Right lobe of liver (tissue), 6 donors: Measurements from ENCODE around the gene GLDN. TPM values are rescaled to one million over a fixed set of nuclear protein-coding genes. Genes with fewer than 3 reads are reported as not detected.

Experiments used
- ATAC-seq, 4 donors: fragments of 200-7000 bp; cut with Tn5 transposase; one replicate each; pipeline ENCODE4 v1.9.1; 2020; ENCODE audit warnings: mild to moderate bottlenecking in 4 of 4, moderate library complexity in 4 of 4
- DNase-seq, 3 donors: peaks; one replicate each; pipeline ENCODE4 v3.0.0-alpha.2; 2020
- H3K27ac ChIP-seq, 3 donors: fragments of 200-600 bp; one replicate each; pipeline ENCODE4 v1.8.0; 2022
- H3K27me3 ChIP-seq, 2 donors: fragments of 200-600 bp; one replicate each; pipeline ENCODE4 v1.8.0; 2022
- H3K36me3 ChIP-seq, 4 donors: fragments of 200-600 bp; sonication (generic) in 1 of 4; one replicate each; pipeline versions ENCODE4 v1.5.1 to v1.8.0; 2017 to 2022; ENCODE audit warnings: control low read depth in 1 of 4
- H3K4me1 ChIP-seq, 4 donors: fragments of 200-600 bp; sonication (generic) in 1 of 4; one replicate each; pipeline versions ENCODE4 v1.5.1 to v1.8.0; 2017 to 2022; ENCODE audit warnings: control low read depth in 1 of 4
- H3K4me3 ChIP-seq, 3 donors: fragments of 200-600 bp; one replicate each; pipeline ENCODE4 v1.8.0; 2022
- H3K9me3 ChIP-seq, 4 donors: fragments of 200-600 bp; sonication (generic) in 1 of 4; one replicate each; pipeline versions ENCODE4 v1.5.1 to v1.8.0; 2017 to 2022; ENCODE audit warnings: control low read depth in 1 of 4
- POLR2A ChIP-seq: fragments of 450-650 bp; IDR thresholded peaks from one replicate; pipeline ENCODE4 v1.6.1; 2017; ENCODE audit warnings: antibody characterized with exemption, mild to moderate bottlenecking
- WGBS: methylation state at CpG from one replicate; pipeline ENCODE4 v1.1.6; 2018; ENCODE audit warnings: low coverage, low lambda C conversion rate; ENCODE audit not compliant: insufficient coverage; ENCODE audit errors: missing lambda C conversion rate; 5-methylcytosine and 5-hydroxymethylcytosine counted together
- intact Hi-C, 2 donors: fragments of 100-400 bp; cut with DNase I; formaldehyde crosslinking; loops; one replicate each; pipeline versions ENCODE4 v1.11.2 to v1.14.1; 2022
- total RNA-seq, 6 experiments: library from RNA; depleted of rRNA in 2 of 6; stranded (reverse); fragments of >200 nt in 2 of 6; fragmentation: NEBNext Ultra II Directional in 3 of 6; extraction: Animal tissue kit (Norgen Biotek cat#: 25700) in 3 of 6; gene quantifications; one replicate each; pipeline versions ENCODE4 v1.1.0 to v1.2.4, GENCODE V29; 2016 to 2023
- TF ChIP-seq, protein P1 (sequence below), 4 donors: fragments of 200-600 bp in 3 of 4; fragments of 450-650 bp in 1 of 4; IDR thresholded peaks; one replicate each; pipeline versions ENCODE4 v1.5.1 to v1.8.0; 2016 to 2022; ENCODE audit warnings: antibody characterized with exemption in 4 of 4, mild to moderate bottlenecking in 2 of 4
- donor health status: DM: no; HTN: yes; CAD: no.
- donor health status: DM: no; HTN: no; CAD: no.
- donor health status: DM: no; HTN: no; CAD: no.
- donor health status: DM: no; HTN: yes; CAD: no.
- donor health status: DM: no; HTN: yes; CAD: no.

The GLDN gene
- total RNA-seq, 6 experiments from 2014 or later = 0.18 to 0.81 (median 0.43) TPM

DNA sequence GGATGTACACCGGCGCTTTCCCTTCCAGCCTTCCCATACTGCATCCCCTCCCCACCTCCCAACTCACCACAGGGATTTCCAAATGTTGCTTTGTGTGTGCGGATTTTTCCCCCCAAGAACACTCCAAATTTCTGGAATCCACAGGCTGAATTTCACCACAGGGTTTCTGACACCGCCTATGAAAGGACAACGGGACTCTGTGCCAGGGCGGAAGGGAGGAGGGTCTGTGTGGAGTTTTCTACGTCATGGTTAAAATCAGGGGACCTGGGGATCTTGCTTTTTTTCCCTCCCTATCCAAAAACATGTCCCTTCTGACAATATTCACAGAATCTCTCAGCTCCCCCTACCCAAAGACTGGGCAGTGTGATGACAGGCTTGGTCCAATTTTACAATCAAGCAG is 17.7 kb upstream of the GLDN start:
- intact Hi-C loops = no loop called here
- TF ChIP-seq, protein P1, sequence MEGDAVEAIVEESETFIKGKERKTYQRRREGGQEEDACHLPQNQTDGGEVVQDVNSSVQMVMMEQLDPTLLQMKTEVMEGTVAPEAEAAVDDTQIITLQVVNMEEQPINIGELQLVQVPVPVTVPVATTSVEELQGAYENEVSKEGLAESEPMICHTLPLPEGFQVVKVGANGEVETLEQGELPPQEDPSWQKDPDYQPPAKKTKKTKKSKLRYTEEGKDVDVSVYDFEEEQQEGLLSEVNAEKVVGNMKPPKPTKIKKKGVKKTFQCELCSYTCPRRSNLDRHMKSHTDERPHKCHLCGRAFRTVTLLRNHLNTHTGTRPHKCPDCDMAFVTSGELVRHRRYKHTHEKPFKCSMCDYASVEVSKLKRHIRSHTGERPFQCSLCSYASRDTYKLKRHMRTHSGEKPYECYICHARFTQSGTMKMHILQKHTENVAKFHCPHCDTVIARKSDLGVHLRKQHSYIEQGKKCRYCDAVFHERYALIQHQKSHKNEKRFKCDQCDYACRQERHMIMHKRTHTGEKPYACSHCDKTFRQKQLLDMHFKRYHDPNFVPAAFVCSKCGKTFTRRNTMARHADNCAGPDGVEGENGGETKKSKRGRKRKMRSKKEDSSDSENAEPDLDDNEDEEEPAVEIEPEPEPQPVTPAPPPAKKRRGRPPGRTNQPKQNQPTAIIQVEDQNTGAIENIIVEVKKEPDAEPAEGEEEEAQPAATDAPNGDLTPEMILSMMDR (IDR thresholded peaks at IDR 0.05) = no peak
- no peak for TF ChIP-seq POLR2A
- no peaks in the 10 kb centered on the region for H3K4me1 ChIP-seq
- no peak overlapping the region for H3K4me3 ChIP-seq
- H3K9me3 ChIP-seq = no peaks in the 10 kb centered on the region
- no peak overlapping the region for H3K27ac ChIP-seq
- no peaks in the 10 kb centered on the region for H3K27me3 ChIP-seq
- DNase-seq (no peak), ATAC-seq (no peak)
- WGBS = 79% methylated on average over 6 of the region's 7 CpGs
- H3K36me3 ChIP-seq = no peaks in the 10 kb centered on the region

DNA sequence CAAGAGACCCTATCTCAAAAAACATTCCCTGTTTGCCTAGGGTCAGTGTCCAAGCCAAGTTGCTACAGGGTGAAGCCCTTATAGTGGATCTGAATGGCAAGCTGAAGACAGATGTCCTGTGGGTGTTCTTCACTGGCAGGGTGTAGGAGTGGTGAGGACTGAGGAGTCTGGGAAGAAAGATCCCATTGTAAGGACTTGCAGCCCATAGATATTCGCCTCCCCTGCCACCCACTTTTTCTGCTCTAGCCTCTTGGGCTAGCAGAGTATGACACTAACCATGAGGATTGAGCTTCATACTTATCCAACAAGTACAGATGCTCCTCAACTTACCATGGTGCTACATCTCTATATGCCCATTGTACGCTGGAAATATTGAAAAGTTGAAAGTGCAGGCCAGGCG is 16.3 kb upstream of the GLDN start:
- Histone ChIP-seq H3K27ac (no peak overlapping the region), H3K4me1 (no peaks in the 10 kb centered on the region), H3K4me3 (no peak overlapping the region), H3K9me3 (no peaks in the 10 kb centered on the region), H3K27me3 (no peaks in the 10 kb centered on the region), H3K36me3 (no peaks in the 10 kb centered on the region)
- intact Hi-C loops = no loop called here
- no peak for TF ChIP-seq POLR2A
- TF ChIP-seq, protein P1 (IDR thresholded peaks at IDR 0.05) = no peak
- ATAC-seq = no peak
- WGBS = 79% methylated on average over 2 of the region's 3 CpGs
- no peak for DNase-seq

GRCh38 chr15:51327081-51327480 is 14.4 kb upstream of the GLDN start:
- DNase-seq (no peak), ATAC-seq (no peak)
- intact Hi-C loops = no loop called here
- Histone ChIP-seq H3K4me1 (no peaks in the 10 kb centered on the region), H3K27ac (no peak overlapping the region), H3K9me3 (no peaks in the 10 kb centered on the region), H3K4me3 (no peak overlapping the region), H3K36me3 (no peaks in the 10 kb centered on the region), H3K27me3 (no peaks in the 10 kb centered on the region)
- TF ChIP-seq POLR2A = no peak
- WGBS = 96% methylated on average over 2 of the region's 2 CpGs

DNA sequence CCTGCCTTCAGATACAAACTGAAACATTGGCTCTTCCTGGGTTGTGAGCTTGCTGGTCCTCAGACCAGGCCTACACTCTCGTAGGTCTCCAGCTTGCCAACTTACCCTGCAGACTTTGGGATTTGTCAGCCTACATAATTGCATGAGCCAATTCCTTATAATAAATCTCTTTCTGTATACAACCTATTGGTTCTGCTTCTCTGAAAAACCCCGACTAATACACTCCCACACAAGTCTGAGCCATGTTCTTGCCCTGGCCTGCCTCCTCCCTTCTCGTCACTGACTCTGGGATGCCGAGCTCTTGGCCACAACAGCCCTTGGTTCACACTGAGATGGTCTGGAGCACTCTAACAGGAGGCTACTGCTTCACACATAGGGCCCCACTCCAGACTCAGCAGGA is 12.5 kb upstream of the GLDN start:
- H3K4me1 ChIP-seq = no peaks in the 10 kb centered on the region

GRCh38 chr15:51331141-51331540 is 10.3 kb upstream of the GLDN start:
- intact Hi-C loops = no loop called here
- Histone ChIP-seq H3K27ac (no peak overlapping the region), H3K4me3 (no peak overlapping the region), H3K27me3 (no peaks in the 10 kb centered on the region), H3K36me3 (no peaks in the 10 kb centered on the region), H3K9me3 (no peaks in the 10 kb centered on the region), H3K4me1 (no peaks in the 10 kb centered on the region)
- ATAC-seq (no peak), DNase-seq (no peak)
- WGBS = 39% methylated on average over 5 of the region's 5 CpGs
- TF ChIP-seq POLR2A = no peak
- TF ChIP-seq, protein P1 (IDR thresholded peaks at IDR 0.05) = no peak

More for the DNA sequence above, 12.5 kb upstream of the GLDN start:
- ATAC-seq (no peak), DNase-seq (no peak)
- Histone ChIP-seq H3K4me3 (no peak overlapping the region), H3K36me3 (no peaks in the 10 kb centered on the region), H3K27ac (no peak overlapping the region), H3K27me3 (no peaks in the 10 kb centered on the region), H3K9me3 (no peaks in the 10 kb centered on the region)
- TF ChIP-seq, protein P1 (IDR thresholded peaks at IDR 0.05) = no peak
- TF ChIP-seq POLR2A = no peak
- intact Hi-C loops = no loop called here
- WGBS = 70% methylated on average over 4 of the region's 4 CpGs
